ENCODE results near the gene PIGU. TPM values are rescaled to one million over a fixed set of nuclear protein-coding genes. Genes with fewer than 3 reads are reported as not detected.

Gene PIGU
- total and polyA plus RNA-seq, 2 of the 13 experiments (the other 11 are each of a cell fraction or from before 2014, with no cell fraction given) = 45.5 to 231 TPM

GRCh38 chr20:34701405-34702085 is 24.7 kb upstream of the PIGU start (continued):
- peak; percentile 14; the same call in 1 of the 2 replicates for TF ChIP-seq CSRNP1 (CRISPR knock-in tag; IDR thresholded peaks at IDR 0.05)
- TF ChIP-seq SP1 (IDR thresholded peaks at IDR 0.05) = no peak
- no peak for TF ChIP-seq SP1 (CRISPR knock-in tag; IDR thresholded peaks at IDR 0.05)
- no peak for TF ChIP-seq ZNF235 (CRISPR knock-in tag; IDR thresholded peaks at IDR 0.05; ENCODE audit: borderline replicate concordance)
- TF ChIP-seq PATZ1 (CRISPR knock-in tag; IDR thresholded peaks at IDR 0.05) = no peak
- TF ChIP-seq ZBED4 (CRISPR knock-in tag; IDR thresholded peaks at IDR 0.05; ENCODE audit: borderline replicate concordance) = no peak
- TF ChIP-seq RBM39 (IDR thresholded peaks at IDR 0.05; ENCODE audit: low read depth, low read length, poor library complexity, severe bottlenecking) = no peak
- TF ChIP-seq HDAC6 (IDR thresholded peaks at IDR 0.05; ENCODE audit: low read depth, low read length) = no peak
- no peak for TF ChIP-seq ZNF710 (CRISPR knock-in tag; IDR thresholded peaks at IDR 0.05; ENCODE audit: borderline replicate concordance)
- 0 out of 2 replicates have a peak, but pooled peaks have one; percentile 2 for TF ChIP-seq PRDM10 (CRISPR knock-in tag; IDR thresholded peaks at IDR 0.05; ENCODE audit: low read depth)
- TF ChIP-seq ZNF569 (CRISPR knock-in tag; IDR thresholded peaks at IDR 0.05; ENCODE audit: borderline replicate concordance) = 0 out of 2 replicates have a peak, but pooled peaks have one; percentile 26
- no peak for TF ChIP-seq TFAP4 (IDR thresholded peaks at IDR 0.05; ENCODE audit: borderline replicate concordance, low read depth)
- no peak for TF ChIP-seq THAP11 (CRISPR knock-in tag; IDR thresholded peaks at IDR 0.05)
